Neutrophil (primary cell): ENCODE measurements around the gene UQCR11.

ENCODE experiments used
- H3K27ac ChIP-seq: fragments of 200-600 bp; sonication (generic); 2 replicates; pipeline ENCODE4 v1.5.1; 2016; ENCODE audit warnings: mild to moderate bottlenecking, moderate library complexity
- H3K27me3 ChIP-seq: fragments of 200-600 bp; sonication (generic); 2 replicates; pipeline ENCODE4 v1.6.0; 2016; ENCODE audit warnings: mild to moderate bottlenecking
- H3K36me3 ChIP-seq: fragments of 200-600 bp; sonication (generic); 2 replicates; pipeline ENCODE4 v1.5.1; 2017
- H3K4me1 ChIP-seq, 2 experiments: fragments of 200-600 bp in 1 of 2; sonication (generic) in 1 of 2; 1 replicate in 1 of 2; 2 replicates in 1 of 2; pipeline versions ENCODE4 v1.5.1 to v1.6.1; 2013 to 2016; ENCODE audit warnings: low read depth in 1 of 2, low read length in 1 of 2, mild to moderate bottlenecking in 1 of 2, moderate library complexity in 1 of 2; ENCODE audit not compliant: control insufficient read depth in 1 of 2, insufficient read depth in 1 of 2
- H3K4me3 ChIP-seq, 2 experiments: fragments of 200-600 bp in 1 of 2; sonication (generic) in 1 of 2; 1 replicate in 1 of 2; 2 replicates in 1 of 2; pipeline ENCODE4 v1.5.1; 2013 to 2016; ENCODE audit warnings: low read depth in 1 of 2, low read length in 1 of 2, mild to moderate bottlenecking in 1 of 2, moderate library complexity in 1 of 2
- H3K9me3 ChIP-seq: fragments of 200-600 bp; sonication (generic); 2 replicates; pipeline ENCODE4 v1.5.1; 2016
- TF ChIP-seq, protein P1 (sequence below): fragments of 200-600 bp; sonication (generic); IDR thresholded peaks from 2 replicates; pipeline ENCODE4 v1.5.1; 2016; ENCODE audit warnings: antibody characterized with exemption

UQCR11 gene

DNA sequence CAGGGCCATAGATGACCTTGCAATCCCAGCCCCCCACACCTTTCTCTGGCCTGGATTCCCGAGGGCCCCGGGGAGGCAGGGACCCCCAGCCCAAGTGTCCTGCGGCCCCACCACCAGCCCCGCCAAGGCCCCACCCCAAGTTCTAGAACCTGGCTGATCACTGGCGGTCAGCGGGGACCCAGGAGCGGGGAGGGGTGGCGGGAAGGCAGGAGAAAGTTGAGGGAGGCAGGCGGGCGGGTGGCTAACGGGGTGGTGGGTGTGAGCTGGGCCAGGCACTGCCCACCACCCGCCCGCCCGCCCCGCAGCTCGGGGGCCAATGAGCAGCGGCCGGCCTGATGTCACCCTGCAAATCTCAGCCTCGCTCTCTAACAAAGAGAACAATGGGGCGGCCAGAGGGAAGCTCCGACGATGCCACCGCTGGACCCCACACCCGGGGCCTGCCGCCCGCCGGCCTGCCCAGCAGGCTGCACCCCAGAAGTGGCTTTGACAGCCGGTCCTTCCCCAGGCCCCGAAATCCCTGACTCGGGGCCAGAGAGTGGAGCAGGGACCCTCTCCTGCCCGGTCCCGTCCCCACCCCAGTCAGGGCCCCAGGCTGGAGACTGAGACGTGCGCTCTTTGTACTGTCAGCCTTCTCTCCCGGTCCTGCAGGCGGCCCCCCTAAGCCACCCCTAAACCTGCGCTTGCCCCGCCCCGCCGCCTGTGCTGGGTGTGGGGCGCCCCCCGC, 38.7 kb downstream of the UQCR11 start:
- Histone ChIP-seq H3K4me3 (no peak overlapping the region), H3K36me3 (no peaks in the 10 kb centered on the region), H3K27ac (no peak overlapping the region), H3K27me3 (peaks cover 89% of the 10 kb centered on the region), H3K4me1 (peaks cover 5 to 12% of the 10 kb centered on the region in 2 experiments), H3K9me3 (no peaks in the 10 kb centered on the region)
- TF ChIP-seq, protein P1, sequence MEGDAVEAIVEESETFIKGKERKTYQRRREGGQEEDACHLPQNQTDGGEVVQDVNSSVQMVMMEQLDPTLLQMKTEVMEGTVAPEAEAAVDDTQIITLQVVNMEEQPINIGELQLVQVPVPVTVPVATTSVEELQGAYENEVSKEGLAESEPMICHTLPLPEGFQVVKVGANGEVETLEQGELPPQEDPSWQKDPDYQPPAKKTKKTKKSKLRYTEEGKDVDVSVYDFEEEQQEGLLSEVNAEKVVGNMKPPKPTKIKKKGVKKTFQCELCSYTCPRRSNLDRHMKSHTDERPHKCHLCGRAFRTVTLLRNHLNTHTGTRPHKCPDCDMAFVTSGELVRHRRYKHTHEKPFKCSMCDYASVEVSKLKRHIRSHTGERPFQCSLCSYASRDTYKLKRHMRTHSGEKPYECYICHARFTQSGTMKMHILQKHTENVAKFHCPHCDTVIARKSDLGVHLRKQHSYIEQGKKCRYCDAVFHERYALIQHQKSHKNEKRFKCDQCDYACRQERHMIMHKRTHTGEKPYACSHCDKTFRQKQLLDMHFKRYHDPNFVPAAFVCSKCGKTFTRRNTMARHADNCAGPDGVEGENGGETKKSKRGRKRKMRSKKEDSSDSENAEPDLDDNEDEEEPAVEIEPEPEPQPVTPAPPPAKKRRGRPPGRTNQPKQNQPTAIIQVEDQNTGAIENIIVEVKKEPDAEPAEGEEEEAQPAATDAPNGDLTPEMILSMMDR: no peak

DNA sequence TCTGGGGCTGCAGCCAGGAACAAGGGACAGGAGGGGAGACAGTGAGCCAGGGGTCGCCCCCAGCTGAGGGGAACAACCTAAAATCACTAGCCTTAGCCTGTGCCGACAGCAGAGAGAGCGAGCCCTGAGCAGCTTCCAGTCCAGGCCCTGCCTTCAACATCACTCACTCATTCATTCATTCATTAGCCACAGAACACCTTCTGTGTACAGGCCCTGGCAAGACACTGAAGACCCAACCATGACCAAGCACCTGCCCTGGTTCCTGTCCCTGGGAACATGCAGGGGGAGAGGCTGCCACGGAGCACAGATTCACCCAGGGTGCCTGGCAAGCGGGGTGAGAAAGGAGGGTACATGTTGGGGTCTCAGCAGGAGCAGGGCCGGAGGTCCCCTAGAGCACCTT, 42.0 kb downstream of the UQCR11 start:
- TF ChIP-seq, protein P1: no peak
- Histone ChIP-seq H3K27ac (no peak overlapping the region), H3K9me3 (no peaks in the 10 kb centered on the region), H3K27me3 (peaks cover 78% of the 10 kb centered on the region), H3K4me1 (peaks cover 2 to 8% of the 10 kb centered on the region in 2 experiments), H3K36me3 (no peaks in the 10 kb centered on the region), H3K4me3 (no peak overlapping the region)

DNA sequence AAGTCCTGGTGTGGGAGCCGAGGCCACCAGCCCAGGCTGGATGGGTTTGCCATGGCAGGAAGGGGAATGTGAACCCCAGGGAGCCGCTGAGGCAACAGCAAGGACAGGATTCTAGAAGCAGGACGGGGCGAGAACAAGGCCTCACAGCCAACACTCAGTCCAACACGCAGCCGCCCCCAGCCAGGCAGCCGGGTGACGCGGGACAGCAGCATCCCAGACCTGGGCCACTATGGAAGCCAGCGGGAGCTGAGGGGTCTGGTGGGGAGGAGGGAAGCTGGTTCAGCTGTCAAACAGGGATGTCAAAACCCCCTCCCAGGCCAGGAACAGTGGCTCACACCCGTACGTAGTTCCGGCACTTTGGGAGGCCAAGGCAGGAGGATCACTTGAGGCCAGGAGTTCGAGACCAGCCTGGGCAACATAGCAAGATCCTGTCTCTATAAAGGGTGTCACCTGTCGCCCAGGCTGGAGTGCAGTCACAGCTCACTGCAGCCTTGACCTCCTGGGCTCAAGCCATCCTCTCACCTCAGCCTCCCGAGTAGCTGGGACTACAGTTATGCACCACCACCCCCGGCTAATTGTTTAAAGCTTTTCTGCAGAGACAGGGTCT, 43.9 kb downstream of the UQCR11 start:
- no peak overlapping the region for H3K4me3 ChIP-seq
- no peaks in the 10 kb centered on the region for H3K4me1 ChIP-seq
- no peaks in the 10 kb centered on the region for H3K36me3 ChIP-seq
- H3K27ac ChIP-seq: no peak overlapping the region
- peaks cover 67% of the 10 kb centered on the region for H3K27me3 ChIP-seq
- TF ChIP-seq, protein P1: no peak
- no peaks in the 10 kb centered on the region for H3K9me3 ChIP-seq

DNA sequence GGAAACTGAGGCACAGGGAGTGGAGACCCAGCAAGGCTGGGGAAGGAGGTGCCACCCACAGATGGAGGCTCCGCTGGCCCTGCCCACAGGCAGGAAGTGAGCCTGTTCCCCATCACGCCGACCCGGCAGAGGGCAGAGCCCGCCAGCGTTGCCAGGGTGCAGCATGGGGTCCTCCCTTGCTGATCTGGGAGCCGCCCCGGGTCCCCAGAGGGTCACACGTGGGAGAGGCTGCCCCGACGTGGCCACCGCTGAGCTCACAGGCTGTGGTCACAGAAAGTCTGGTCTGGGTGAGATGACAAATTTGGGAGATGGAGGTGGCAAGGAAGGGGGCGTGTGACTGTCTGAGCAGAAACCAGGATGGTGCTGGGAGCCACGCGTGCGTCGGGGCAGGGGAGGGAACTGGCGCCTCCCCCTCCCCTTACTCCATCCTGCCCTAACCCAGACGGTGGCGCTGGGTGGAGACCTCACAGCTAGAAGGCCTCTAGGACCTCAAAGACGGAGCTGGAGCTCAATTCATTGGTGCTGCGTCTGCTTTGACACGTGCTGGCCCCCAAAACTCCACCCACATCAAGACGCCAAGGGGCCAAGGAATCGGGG, 44.9 kb downstream of the UQCR11 start:
- no peaks in the 10 kb centered on the region for H3K9me3 ChIP-seq
- no peaks in the 10 kb centered on the region for H3K36me3 ChIP-seq
- H3K4me3 ChIP-seq: no peak overlapping the region
- TF ChIP-seq, protein P1: no peak
- peaks cover 57% of the 10 kb centered on the region for H3K27me3 ChIP-seq
- no peak overlapping the region for H3K27ac ChIP-seq
- no peaks in the 10 kb centered on the region for H3K4me1 ChIP-seq

DNA sequence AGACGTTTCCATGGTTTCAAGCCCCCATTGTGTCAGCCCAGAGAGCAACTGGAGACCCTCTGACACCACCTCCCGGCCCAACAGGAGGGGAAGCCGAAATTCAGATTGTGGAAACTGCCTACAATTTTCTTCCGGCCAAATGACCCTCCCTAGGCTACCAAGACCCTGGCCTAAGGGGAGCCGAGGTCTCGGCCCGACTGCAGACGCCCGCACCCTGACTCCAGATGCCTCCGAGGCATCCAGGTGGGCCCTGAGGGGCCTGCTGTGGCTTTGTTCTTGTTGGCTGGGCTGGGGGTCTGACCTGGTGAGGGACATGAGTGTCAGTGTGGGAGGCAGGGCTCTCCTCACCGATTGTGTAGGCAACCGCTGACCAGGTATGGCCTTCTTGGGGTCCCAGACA, 46.7 kb downstream of the UQCR11 start:
- no peak overlapping the region for H3K27ac ChIP-seq
- no peak overlapping the region for H3K4me3 ChIP-seq
- no peaks in the 10 kb centered on the region for H3K4me1 ChIP-seq
- no peaks in the 10 kb centered on the region for H3K9me3 ChIP-seq
- peaks cover 39% of the 10 kb centered on the region for H3K27me3 ChIP-seq
- no peaks in the 10 kb centered on the region for H3K36me3 ChIP-seq
- TF ChIP-seq, protein P1: no peak
